Measurements from ENCODE around the gene GHRL.
A peak's percentile ranks its signal among the peaks of the same experiment; 100 is the strongest.
"Not testable (repeated sequence)": the region's sequence is repeated elsewhere in the genome, so short reads cannot be mapped to it uniquely, and the experiment has no call there.

The GHRL gene

GRCh38 chr3:10272476-10272875, 20.3 kb downstream of the GHRL start:
- DNase-seq = not testable (repeated sequence)

- DNase-seq = no peak
These were observed 23.3 kb downstream of the GHRL start for GRCh38 chr3:10269443-10269842.

DNA sequence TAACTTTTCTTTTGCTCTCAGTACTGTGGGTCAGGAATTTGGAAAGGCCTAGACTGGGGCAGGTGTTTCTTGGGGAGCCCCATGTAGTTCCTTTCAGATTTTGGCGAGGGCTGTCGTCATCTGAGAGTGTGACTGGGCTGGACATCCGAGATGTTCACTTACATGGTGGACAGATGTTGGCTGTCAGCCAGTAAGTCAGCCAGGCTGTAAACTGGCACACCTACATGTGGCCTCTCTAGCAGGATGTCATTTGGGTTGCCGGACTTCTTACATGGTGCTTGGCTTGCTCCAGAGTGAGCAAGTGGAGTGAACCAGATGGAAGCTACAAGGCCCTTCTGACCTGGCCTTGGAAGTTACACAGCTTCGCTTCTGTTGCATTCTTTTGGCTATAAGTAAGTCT, 23.8 kb downstream of the GHRL start:
- DNase-seq = no peak

DNA sequence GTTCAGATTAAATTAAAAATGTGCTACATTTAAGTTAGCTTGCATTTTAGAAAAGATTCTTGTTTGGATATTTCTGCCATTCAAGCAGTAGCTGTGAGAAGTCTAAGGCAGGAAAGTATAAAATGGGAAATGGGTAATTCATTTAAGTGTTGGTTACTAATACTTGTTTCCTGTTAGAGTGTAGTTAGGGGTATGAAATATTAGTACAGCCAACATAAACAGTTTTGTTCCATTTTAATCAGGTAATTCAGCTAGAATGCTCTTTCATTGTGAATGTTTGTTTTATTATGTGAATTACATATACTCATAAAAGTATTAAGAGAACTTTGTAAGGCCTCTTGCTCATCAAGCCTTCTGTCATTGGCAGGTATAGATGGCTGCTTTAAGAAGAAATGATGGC, 24.6 kb downstream of the GHRL start:
- DNase-seq = no peak

- DNase-seq = not testable (repeated sequence)
These were observed 25.8 kb downstream of the GHRL start for GRCh38 chr3:10266936-10267335.

GRCh38 chr3:10265833-10266232, 26.9 kb downstream of the GHRL start:
- DNase-seq = no peak

DNA sequence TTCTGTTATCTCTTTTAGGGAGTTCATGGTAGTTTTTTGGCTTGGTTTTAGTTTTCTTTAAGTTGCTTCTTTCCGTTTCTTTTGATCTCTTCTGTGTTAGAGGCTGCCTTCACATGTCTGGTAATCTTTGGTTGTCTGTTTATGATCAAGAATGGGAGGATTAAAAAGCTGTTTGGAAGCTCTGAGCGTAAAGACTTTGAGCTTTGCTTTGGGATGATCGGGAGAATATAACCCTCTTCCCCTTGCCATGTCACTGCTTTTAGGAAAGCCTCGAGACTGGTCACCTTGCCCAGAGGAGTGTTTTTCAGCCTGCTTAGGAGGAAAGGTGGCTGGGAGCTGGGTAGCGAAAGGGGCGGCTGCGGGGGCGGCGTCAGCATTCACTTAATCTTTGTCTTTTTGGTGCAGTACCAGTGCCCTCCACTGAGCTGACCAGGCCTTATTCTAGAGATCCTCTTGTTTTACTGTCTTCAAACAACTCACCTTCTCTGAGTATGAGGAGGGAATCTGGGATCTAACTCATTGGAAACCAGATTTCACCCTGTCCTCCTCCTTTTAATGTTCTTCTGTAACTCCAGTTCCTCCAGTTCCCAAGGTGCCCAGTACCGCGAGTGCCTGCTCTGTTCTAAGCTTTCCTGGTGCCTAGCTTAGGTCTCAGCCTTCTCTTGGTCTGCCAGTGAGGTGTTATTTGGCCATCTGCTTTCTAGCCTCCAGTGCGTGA, 28.9 kb downstream of the GHRL start:
- DNase-seq = peak; percentile 35

DNA sequence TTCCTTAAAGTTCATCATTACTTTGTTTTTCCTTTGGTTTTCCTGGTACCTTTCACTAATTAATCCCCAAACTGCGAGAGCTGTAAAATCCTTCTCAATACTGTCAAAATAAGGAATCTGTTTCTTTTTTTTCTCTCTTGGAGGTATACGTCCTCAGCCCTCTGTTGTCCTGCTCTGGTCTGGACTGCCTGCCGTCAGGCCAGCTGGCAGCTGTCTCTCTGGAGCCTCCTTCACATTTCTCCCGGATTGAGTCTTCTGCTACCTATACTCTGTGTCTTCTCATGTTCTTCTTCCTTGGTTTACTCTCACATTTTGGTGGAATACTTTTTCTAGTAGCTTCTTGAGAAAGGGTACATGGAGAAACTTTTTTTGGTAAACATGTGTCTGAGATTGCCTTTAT, 30.7 kb downstream of the GHRL start:
- no peak for DNase-seq

DNA sequence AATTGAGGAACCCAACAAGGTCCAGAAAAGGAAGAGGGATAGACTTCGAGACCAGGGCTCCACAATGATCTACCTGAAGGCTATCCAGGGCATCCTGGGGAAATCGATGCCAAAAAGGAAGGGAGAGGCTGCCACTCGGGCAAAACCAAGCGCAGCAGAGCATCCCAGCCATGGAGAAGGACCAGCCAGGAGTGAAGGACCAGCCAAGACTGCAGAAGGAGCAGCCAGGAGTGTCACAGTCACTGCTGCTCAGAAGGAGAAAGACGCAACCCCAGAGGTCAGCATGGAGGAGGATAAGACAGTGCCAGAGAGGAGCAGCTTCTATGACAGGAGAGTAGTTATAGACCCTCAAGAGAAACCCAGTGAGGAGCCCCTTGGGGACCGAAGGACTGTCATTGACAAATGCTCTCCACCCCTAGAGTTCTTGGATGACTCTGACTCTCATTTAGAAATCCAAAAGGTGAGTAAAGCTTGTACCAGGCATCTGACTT, 32.5 kb downstream of the GHRL start:
- DNase-seq = no peak

DNA sequence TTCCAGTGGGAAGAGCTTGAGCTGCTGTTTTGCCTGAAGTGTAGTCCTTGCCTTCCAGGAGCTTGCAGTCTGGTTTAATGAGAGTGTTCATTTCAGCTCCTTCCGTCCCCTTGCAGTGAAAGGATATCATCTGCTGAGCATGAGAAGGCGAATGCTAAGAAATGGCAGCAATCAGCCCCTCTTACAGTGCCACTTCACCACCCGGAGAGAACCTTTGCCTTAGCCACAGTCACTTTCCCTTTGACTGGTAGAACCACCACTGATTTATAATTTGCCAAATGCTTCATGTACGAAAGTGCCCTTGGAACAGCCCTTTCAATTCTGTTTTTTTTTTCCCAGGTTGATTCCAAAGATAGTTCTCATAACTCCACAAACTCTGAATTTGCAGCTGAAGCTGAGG, 32.9 kb downstream of the GHRL start:
- no peak for DNase-seq

- no peak for DNase-seq
These were observed 33.7 kb downstream of the GHRL start for GRCh38 chr3:10259036-10259435.

DNA sequence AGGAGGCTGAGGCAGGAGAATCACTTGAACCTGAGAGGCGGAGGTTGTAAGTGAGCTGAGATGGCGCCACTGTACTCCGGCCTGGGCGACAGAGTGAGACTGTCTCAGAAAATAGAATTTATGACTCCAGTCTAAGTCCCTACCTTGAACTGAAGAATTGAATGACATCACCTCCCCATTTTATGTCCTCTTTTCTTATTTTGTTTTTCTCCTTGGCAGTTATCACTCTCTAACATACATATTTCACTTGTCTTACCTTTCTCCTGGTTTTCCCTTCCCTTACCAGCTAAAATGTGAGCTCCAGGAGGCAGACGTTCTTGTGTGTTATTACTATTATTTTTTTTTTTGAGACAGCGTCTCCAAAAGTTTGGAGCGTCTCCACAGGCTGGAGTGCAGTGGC, 36.9 kb downstream of the GHRL start:
- no peak for DNase-seq

GRCh38 chr3:10253731-10254130, 39.0 kb downstream of the GHRL start:
- no peak for DNase-seq

- no peak for DNase-seq
These were observed 41.7 kb downstream of the GHRL start for GRCh38 chr3:10251006-10251405.

DNA sequence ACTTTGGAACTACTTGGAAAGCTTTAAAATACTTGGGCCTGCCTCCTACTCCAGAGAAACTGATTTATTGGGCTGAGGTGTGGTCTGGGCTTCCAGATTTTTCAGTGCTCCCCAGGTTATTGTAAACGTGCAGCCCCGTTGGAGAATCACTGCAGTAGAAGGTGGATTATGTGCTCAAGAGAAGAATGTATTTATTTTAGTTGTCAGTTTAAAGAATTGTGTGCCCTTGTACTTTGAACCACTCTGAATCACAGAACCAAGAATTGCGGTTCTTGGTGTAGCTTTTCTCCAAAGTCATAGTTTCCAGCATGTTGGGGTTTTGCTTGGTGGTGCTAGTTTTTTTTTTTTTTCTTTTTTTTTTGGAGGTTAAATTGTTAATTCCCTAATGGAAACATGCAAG, 42.9 kb downstream of the GHRL start:
- DNase-seq = no peak

DNA sequence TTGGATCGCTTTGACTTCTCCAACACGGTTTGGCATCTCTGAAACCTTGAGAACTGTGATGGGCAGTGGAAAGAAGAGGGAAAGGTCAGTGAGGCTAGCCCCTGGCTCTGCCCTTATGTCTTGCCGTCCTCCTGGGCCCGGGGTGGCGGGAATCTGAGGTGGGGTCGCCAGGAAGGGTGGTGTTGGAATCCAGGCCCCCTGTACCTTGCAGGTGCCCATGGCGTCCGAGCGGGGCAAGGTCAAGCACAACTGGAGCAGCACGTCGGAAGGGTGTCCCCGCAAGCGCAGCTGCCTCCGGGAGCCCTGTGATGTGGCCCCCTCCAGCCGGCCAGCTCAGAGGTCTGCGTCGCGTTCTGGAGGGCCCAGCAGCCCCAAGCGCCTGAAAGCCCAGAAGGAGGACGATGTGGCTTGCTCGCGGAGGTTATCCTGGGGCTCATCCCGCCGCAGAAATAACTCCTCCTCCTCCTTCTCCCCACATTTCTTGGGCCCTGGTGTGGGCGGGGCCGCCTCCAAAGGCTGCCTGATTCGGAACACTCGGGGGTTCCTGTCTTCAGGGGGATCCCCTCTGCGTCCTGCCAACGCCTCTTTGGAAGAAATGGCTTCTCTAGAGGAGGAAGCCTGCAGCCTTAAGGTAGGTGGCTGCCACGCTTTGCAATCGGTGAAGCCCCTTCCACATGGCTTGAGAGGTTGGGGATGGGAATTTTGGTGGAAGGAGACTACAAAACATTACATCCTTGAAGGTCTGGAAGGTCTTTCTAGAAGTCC, 43.6 kb downstream of the GHRL start:
- no peak for DNase-seq

DNA sequence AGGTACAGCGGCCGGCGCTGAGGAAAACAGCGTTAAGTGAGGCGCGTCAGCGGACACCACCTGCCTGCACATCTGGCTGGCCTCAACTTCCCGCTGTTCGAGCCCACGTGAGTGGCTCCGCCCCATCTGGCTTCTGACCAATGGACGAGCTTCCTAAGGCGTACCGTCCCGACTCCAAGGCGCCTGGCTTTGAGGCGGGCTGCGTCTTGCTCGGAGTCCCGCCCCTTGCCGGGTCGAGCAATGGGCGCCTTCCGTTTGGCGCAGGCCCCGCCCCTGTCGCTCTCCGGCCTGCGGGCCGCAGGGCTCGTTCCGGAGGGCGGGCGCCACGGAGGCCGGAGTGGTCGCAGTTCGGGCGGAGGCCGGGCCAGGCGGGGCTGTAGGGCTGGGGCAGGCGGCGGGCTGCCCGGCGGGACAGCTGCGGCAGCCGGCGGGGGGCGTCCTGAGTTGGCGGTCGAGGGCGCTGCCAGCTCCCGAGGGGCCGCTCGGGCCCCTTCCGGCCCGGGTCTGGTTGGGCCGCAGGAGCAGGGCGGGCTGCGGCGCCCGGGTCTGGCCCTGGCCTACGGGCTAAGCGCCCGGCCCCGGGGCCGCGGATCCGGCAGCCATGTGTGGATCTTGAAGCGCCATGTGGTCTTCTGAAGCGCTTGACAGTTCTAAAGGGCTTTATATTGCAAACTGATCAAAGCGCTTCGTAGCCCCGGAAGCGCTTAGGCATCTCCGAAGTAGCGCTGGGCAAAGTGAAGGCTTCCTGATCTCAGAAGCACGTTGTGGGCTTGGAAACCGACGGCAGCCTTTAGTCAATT, 44.4 kb downstream of the GHRL start, which contains the start of gene TATDN2:
Gene TATDN2 (plus strand): TSS at position 276 of the 800 bp plus-strand sequence. CDS start 742 bp downstream, outside the sequence.
- DNase-seq = peak; percentile 93

DNA sequence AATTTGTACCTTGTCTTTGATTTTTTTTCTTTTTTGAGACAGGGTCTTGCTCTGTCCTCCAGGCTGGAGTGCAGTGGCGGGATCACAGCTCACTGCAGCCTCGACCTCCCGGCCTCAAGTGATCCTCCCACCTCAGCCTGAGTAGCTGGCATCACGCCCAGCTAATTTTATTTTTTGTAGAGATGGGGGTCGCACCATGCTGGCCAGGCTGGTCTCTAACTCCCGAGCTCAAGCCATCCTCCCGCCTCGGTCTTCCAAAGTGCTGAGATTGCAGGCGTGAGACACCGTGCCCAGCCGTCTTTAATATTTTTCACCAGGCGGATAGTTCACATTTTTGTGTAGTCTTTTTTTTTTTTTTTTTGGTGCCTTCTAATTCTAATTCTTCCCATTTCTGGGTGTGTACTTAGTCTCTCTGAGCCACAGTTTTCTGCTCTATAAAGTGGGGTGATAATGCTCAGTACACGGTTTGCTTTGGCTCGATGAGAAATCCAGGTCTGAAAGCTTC, 45.0 kb downstream of the GHRL start:
- DNase-seq = no peak

- DNase-seq = no peak
These were observed 47.5 kb downstream of the GHRL start for GRCh38 chr3:10245081-10245712.

- DNase-seq = no peak
These were observed 48.7 kb downstream of the GHRL start for GRCh38 chr3:10244009-10244408.

- DNase-seq = no peak
These were observed 50.3 kb downstream of the GHRL start for GRCh38 chr3:10242182-10243065.

GRCh38 chr3:10240799-10241198, 51.9 kb downstream of the GHRL start:
- DNase-seq = no peak
